SU-DHL-6 (cell line): ENCODE measurements around the gene MRGPRX3.

ENCODE experiments used
- H2AFZ ChIP-seq: fragments of 200-600 bp; sonication (generic); 2 replicates; pipeline ENCODE4 v1.6.1; 2014; ENCODE audit warnings: low read depth, mild to moderate bottlenecking, moderate library complexity, mixed read lengths, antibody characterized with exemption, low read length; ENCODE audit not compliant: severe bottlenecking
- H3F3A ChIP-seq: fragments of 200-600 bp; shearing (Covaris generic); 2 replicates; pipeline ENCODE4 v1.6.0; 2016; ENCODE audit warnings: antibody characterized with exemption, mild to moderate bottlenecking; ENCODE audit not compliant: insufficient read depth
- H3K27ac ChIP-seq: fragments of 200-600 bp; sonication (generic); 2 replicates; pipeline ENCODE4 v1.5.1; 2016; ENCODE audit warnings: low read depth, mild to moderate bottlenecking, low read length, moderate library complexity, mixed read lengths
- H3K27me3 ChIP-seq: fragments of 200-600 bp; sonication (generic), shearing (Covaris generic); 2 replicates; pipeline ENCODE4 v1.6.0; 2014; ENCODE audit warnings: mild to moderate bottlenecking, low read length
- H3K36me3 ChIP-seq: fragments of 200-600 bp; sonication (generic); 2 replicates; pipeline ENCODE4 v1.6.1; 2014; ENCODE audit warnings: mild to moderate bottlenecking, low read length, mixed read lengths
- H3K4me2 ChIP-seq: fragments of 300-600, 200-600 bp; shearing (Covaris generic), sonication (generic); 2 replicates; pipeline ENCODE4 v1.6.0; 2014; ENCODE audit warnings: low read length, low read depth, mild to moderate bottlenecking; ENCODE audit not compliant: poor library complexity, severe bottlenecking
- H3K4me3 ChIP-seq: fragments of 200-600 bp; sonication (generic); 2 replicates; pipeline ENCODE4 v1.5.1; 2014; ENCODE audit warnings: antibody characterized with exemption, low read length, mild to moderate bottlenecking, mixed read lengths; ENCODE audit not compliant: insufficient read depth, poor library complexity, severe bottlenecking
- H3K79me2 ChIP-seq: fragments of 200-600 bp; sonication (generic); 2 replicates; pipeline ENCODE4 v1.6.1; 2014; ENCODE audit warnings: mild to moderate bottlenecking, low read length, moderate library complexity; ENCODE audit not compliant: insufficient read depth
- H3K9ac ChIP-seq: fragments of 200-600 bp; sonication (generic); 2 replicates; pipeline ENCODE4 v1.7.0; 2014; ENCODE audit warnings: mild to moderate bottlenecking, low read length
- H3K9me2 ChIP-seq: fragments of 200-600 bp; sonication (generic); replicated peaks from 2 replicates; pipeline ENCODE4 v1.6.1; 2014; ENCODE audit warnings: low read length; ENCODE audit not compliant: insufficient read depth
- H3K9me3 ChIP-seq: fragments of 200-600 bp; sonication (generic); 2 replicates; pipeline ENCODE4 v1.6.1; 2014; ENCODE audit warnings: low read length, mixed read lengths; ENCODE audit not compliant: insufficient read depth
- H4K20me1 ChIP-seq: fragments of 200-600 bp; sonication (generic); 2 replicates; pipeline ENCODE4 v1.6.1; 2014; ENCODE audit warnings: low read depth, mild to moderate bottlenecking, antibody characterized with exemption, low read length, moderate library complexity, mixed read lengths
- EZH2phosphoT487 ChIP-seq: fragments of 200-600 bp; sonication (generic), shearing (Covaris generic); conservative IDR thresholded peaks from 2 replicates; pipeline ENCODE4 v1.6.1; 2018; ENCODE audit warnings: mild to moderate bottlenecking, antibody characterized with exemption, low read length, moderate library complexity, mixed read lengths
- TF ChIP-seq, protein P1 (sequence below): fragments of 200-600 bp; sonication (generic); IDR thresholded peaks from one replicate; pipeline ENCODE4 v1.5.1; 2017; ENCODE audit warnings: antibody characterized with exemption, mild to moderate bottlenecking, low read length, moderate library complexity; ENCODE audit not compliant: insufficient read depth, poor library complexity, severe bottlenecking

Gene MRGPRX3

DNA sequence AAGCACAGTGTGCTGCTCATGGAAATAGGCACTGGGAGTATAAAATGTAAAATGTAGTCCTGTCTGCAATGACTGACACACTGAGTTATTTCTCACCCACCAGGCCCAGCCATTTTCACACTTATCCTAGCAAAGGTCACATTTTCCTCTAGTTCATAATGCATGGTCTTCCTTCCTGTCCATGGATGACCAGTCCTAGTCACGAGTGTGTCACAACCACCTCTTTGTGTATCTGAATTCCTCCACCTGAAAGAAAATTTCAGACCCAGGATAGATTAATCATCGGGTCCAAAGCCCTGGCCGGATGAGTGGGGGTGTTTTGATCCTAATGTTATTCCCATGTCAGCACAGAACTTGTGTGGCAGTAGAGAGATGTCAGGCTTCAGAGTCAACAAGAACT is 40.3 kb downstream of the MRGPRX3 start, which contains the start of gene MRGPRX4:
MRGPRX4 (plus strand) TSS at position 172 of the 400 bp plus-strand sequence. CDS start 420 bp downstream, outside the sequence.
- H3K4me3 ChIP-seq: no peak within 1 kb of the TSS
- no peaks in the 10 kb centered on the region for H3K9me2 ChIP-seq
- H3K9ac ChIP-seq: no peak within 1 kb of the TSS
- H3K4me2 ChIP-seq: no peak within 1 kb of the TSS
- no peak within 1 kb of the TSS for H2AFZ ChIP-seq
- H3K27ac ChIP-seq: no peak within 1 kb of the TSS
- H4K20me1 ChIP-seq: no peaks in the 10 kb centered on the region
- H3K27me3 ChIP-seq: no peaks in the 10 kb centered on the region
- no peaks in the 10 kb centered on the region for H3K79me2 ChIP-seq
- no peaks in the 10 kb centered on the region for H3F3A ChIP-seq
- no peaks in the 10 kb centered on the region for H3K9me3 ChIP-seq
- H3K36me3 ChIP-seq: no peaks in the 10 kb centered on the region
- TF ChIP-seq EZH2phosphoT487: no peak
- TF ChIP-seq, protein P1, sequence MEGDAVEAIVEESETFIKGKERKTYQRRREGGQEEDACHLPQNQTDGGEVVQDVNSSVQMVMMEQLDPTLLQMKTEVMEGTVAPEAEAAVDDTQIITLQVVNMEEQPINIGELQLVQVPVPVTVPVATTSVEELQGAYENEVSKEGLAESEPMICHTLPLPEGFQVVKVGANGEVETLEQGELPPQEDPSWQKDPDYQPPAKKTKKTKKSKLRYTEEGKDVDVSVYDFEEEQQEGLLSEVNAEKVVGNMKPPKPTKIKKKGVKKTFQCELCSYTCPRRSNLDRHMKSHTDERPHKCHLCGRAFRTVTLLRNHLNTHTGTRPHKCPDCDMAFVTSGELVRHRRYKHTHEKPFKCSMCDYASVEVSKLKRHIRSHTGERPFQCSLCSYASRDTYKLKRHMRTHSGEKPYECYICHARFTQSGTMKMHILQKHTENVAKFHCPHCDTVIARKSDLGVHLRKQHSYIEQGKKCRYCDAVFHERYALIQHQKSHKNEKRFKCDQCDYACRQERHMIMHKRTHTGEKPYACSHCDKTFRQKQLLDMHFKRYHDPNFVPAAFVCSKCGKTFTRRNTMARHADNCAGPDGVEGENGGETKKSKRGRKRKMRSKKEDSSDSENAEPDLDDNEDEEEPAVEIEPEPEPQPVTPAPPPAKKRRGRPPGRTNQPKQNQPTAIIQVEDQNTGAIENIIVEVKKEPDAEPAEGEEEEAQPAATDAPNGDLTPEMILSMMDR: no peak

DNA sequence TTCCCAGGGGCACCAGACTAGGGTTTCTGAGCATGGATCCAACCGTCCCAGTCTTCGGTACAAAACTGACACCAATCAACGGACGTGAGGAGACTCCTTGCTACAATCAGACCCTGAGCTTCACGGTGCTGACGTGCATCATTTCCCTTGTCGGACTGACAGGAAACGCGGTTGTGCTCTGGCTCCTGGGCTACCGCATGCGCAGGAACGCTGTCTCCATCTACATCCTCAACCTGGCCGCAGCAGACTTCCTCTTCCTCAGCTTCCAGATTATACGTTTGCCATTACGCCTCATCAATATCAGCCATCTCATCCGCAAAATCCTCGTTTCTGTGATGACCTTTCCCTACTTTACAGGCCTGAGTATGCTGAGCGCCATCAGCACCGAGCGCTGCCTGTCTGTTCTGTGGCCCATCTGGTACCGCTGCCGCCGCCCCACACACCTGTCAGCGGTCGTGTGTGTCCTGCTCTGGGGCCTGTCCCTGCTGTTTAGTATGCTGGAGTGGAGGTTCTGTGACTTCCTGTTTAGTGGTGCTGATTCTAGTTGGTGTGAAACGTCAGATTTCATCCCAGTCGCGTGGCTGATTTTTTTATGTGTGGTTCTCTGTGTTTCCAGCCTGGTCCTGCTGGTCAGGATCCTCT is 41.0 kb downstream of the MRGPRX3 start:
- Histone ChIP-seq H4K20me1 (no peaks in the 10 kb centered on the region), H3K4me2 (no peak overlapping the region), H3K27ac (no peak overlapping the region), H3F3A (no peaks in the 10 kb centered on the region), H2AFZ (no peak overlapping the region), H3K27me3 (no peaks in the 10 kb centered on the region), H3K36me3 (no peaks in the 10 kb centered on the region), H3K9me3 (no peaks in the 10 kb centered on the region), H3K9ac (no peak overlapping the region), H3K79me2 (no peaks in the 10 kb centered on the region), H3K4me3 (no peak overlapping the region), H3K9me2 (no peaks in the 10 kb centered on the region)
- no peak for TF ChIP-seq EZH2phosphoT487
- TF ChIP-seq, protein P1: no peak
